DMS153 treated with DMSO at 0.1 percent for 48 hours (cell line): Measurements from ENCODE around the gene DUSP6.
A peak's percentile ranks its signal among the peaks of the same experiment; 100 is the strongest.
"Not testable (repeated sequence)": the region's sequence is repeated elsewhere in the genome, so short reads cannot be mapped to it uniquely, and the experiment has no call there.

Experiments used
- DNase-seq: peaks from one replicate; lab custom pipeline; 2025; ENCODE audit not compliant: unreplicated experiment; lab: John Stamatoyannopoulos, UW

DUSP6 gene

GRCh38 chr12:89353188-89353822, 1.0 kb upstream of the DUSP6 start:
- peak; percentile 65 for DNase-seq

GRCh38 chr12:89352242-89352491, 134 bp downstream of the DUSP6 start:
- DNase-seq, result no peak

- DNase-seq, result no peak
Observed at GRCh38 chr12:89351489-89352241, 636 bp downstream of the DUSP6 start.

GRCh38 chr12:89350630-89351488, 1.4 kb downstream of the DUSP6 start:
- no peak for DNase-seq

- no peak for DNase-seq
Observed at GRCh38 chr12:89350260-89350629, 2.1 kb downstream of the DUSP6 start.

- DNase-seq, result peak; percentile 56
Observed at GRCh38 chr12:89349814-89350213, 2.5 kb downstream of the DUSP6 start.

- no peak for DNase-seq
Observed at GRCh38 chr12:89348894-89349699, 3.2 kb downstream of the DUSP6 start.

- no peak for DNase-seq
Observed at GRCh38 chr12:89347325-89347829, 4.9 kb downstream of the DUSP6 start.

GRCh38 chr12:89346741-89347324, 5.5 kb downstream of the DUSP6 start:
- DNase-seq, result no peak

- DNase-seq, result peak; percentile 85
Observed at GRCh38 chr12:89345830-89346740, 6.2 kb downstream of the DUSP6 start.

GRCh38 chr12:89345376-89345775, 6.9 kb downstream of the DUSP6 start:
- no peak for DNase-seq

GRCh38 chr12:89344862-89345202, 7.5 kb downstream of the DUSP6 start:
- no peak for DNase-seq

- DNase-seq, result no peak
Observed at GRCh38 chr12:89344043-89344861, 8.0 kb downstream of the DUSP6 start.

- no peak for DNase-seq
Observed at GRCh38 chr12:89343127-89343526, 9.2 kb downstream of the DUSP6 start.

- DNase-seq, result no peak
Observed at GRCh38 chr12:89340861-89341260, 11.4 kb downstream of the DUSP6 start.

GRCh38 chr12:89339526-89339925, 12.8 kb downstream of the DUSP6 start:
- DNase-seq, result no peak

- DNase-seq, result not testable (repeated sequence)
Observed at GRCh38 chr12:89337136-89337535, 15.2 kb downstream of the DUSP6 start.

- DNase-seq, result no peak
Observed at GRCh38 chr12:89335452-89336244, 16.7 kb downstream of the DUSP6 start.
